Measurements from ENCODE around the gene LSM14B.

The LSM14B gene

GRCh38 chr20:62119115-62119514, 3.2 kb upstream of the LSM14B start:
- DNase-seq (ENCODE audit: low read depth) = no peak
- no peak overlapping the region for H3K4me3 ChIP-seq (ENCODE audit: low read length)
- TF ChIP-seq, protein P1, sequence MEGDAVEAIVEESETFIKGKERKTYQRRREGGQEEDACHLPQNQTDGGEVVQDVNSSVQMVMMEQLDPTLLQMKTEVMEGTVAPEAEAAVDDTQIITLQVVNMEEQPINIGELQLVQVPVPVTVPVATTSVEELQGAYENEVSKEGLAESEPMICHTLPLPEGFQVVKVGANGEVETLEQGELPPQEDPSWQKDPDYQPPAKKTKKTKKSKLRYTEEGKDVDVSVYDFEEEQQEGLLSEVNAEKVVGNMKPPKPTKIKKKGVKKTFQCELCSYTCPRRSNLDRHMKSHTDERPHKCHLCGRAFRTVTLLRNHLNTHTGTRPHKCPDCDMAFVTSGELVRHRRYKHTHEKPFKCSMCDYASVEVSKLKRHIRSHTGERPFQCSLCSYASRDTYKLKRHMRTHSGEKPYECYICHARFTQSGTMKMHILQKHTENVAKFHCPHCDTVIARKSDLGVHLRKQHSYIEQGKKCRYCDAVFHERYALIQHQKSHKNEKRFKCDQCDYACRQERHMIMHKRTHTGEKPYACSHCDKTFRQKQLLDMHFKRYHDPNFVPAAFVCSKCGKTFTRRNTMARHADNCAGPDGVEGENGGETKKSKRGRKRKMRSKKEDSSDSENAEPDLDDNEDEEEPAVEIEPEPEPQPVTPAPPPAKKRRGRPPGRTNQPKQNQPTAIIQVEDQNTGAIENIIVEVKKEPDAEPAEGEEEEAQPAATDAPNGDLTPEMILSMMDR (IDR thresholded peaks at IDR 0.05; ENCODE audit: insufficient read depth, low read depth, low read length, missing control alignments) = no peak

GRCh38 chr20:62119591-62120364, 2.5 kb upstream of the LSM14B start:
- TF ChIP-seq, protein P1 (IDR thresholded peaks at IDR 0.05; ENCODE audit: insufficient read depth, low read depth, low read length, missing control alignments) = no peak
- no peak overlapping the region for H3K4me3 ChIP-seq (ENCODE audit: low read length)
- no peak for DNase-seq (ENCODE audit: low read depth)

DNA sequence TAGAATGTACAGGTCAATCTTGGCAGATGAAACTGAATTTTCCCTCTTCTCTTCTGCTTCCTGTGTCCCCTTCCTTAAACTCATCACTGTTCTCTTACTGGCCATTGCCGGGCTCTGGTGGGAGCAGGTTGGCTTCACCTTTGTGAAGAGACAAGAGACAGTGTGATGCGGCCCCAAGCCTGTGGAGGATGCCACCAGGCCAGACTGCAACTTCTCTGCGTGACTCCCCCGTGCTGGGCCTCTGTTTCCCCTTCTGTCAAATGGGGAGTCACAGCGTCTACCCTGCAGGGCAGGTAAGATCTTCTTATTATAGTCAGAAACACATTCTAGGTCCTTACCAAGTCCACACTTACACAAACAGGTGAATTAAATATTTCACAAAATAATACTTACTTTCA, 1.9 kb upstream of the LSM14B start:
- no peak for DNase-seq (ENCODE audit: low read depth)
- TF ChIP-seq, protein P1 (IDR thresholded peaks at IDR 0.05; ENCODE audit: insufficient read depth, low read depth, low read length, missing control alignments) = no peak
- H3K4me3 ChIP-seq (ENCODE audit: low read length) = no peak overlapping the region

- H3K4me3 ChIP-seq (ENCODE audit: low read length) = peak overlapping the region; percentile 61
- DNase-seq (ENCODE audit: low read depth) = peak; percentile 59
- TF ChIP-seq, protein P1 (IDR thresholded peaks at IDR 0.05; ENCODE audit: insufficient read depth, low read depth, low read length, missing control alignments) = no peak
Measured at GRCh38 chr20:62120990-62121775, 1.1 kb upstream of the LSM14B start.

DNA sequence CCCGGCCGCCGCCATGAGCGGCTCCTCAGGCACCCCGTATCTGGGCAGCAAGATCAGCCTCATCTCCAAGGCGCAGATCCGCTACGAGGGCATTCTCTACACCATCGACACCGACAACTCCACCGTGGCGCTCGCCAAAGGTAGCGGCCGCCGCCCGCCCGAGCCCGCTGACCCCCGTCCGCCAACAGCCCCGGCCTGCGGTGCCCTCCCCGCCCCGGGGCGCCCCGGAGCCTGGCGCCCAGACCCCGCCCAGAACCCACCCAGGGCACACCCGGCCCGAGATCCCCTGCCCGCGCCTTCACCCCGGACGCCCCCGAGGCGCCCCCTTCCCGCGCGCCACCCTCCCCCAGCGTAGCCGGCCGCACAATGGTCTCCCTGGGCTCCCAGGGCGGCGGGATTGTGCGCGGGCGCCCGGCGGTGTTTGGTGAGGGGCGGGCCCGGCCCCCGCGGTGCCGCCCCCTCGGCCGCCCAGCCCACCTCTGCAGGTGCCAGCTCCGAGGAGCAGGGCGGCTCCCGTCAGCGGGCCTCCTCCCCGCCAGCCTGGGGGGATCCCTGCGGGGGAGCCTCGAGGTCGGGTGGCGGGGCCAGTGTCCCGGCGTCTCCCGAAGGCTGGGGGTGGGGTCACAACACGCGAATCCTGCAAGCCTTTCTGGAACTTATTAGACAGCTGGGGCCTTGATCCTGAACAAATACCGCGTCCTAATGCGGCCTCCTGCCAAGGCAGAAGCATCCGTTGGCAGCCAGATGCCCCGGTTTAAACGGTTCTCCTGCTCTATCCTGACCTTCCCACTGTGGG, 577 bp downstream of the LSM14B start:
- H3K4me3 ChIP-seq (ENCODE audit: low read length) = peak overlapping the region; percentile 62
- TF ChIP-seq, protein P1 (IDR thresholded peaks at IDR 0.05; ENCODE audit: insufficient read depth, low read depth, low read length, missing control alignments) = no peak
- DNase-seq (ENCODE audit: low read depth) = peak; percentile 45

DNA sequence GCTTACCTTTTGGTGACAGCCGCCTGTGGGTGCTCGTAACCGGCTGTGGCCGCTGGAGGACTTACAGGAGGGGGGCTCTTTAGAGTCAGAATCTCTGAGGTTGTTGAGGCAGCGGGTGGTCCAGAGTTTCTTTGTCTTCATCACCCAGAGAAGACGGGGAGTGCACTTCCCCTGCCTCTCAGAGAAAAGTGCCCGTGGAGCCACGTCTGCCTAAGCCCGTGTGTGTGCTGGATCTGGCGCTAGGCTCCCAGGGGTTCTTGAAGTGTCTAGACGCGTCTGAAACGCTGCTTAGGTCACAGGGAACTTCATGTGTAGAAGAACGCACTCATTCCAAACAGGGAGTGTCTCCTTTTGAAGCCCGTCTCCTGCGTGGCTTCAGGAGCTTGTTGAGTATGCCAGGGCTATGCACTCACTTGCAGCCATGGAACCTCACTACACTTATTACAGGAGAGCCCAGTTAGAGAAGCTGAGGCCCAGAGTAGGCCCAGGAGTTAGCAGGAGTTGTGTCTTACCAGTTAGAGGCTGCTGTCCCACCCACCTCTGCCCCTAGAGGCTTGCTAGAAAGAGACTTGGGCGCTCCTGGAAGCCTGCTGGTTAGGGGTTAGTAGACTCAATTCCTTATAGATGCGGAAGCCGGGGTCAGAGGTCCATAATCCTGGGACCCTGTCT, 1.3 kb downstream of the LSM14B start:
- DNase-seq (ENCODE audit: low read depth) = peak; percentile 56
- TF ChIP-seq, protein P1 (IDR thresholded peaks at IDR 0.05; ENCODE audit: insufficient read depth, low read depth, low read length, missing control alignments) = peak; percentile 11
- H3K4me3 ChIP-seq (ENCODE audit: low read length) = peak overlapping the region; percentile 62
